Thoracic aorta (tissue), 2 donors: ENCODE measurements around the gene FAM163A. TPM values are rescaled to one million over a fixed set of nuclear protein-coding genes. Genes with fewer than 3 reads are reported as not detected.

Experiments
- ATAC-seq: fragments of 150-250 bp; one replicate; pipeline ENCODE4 v1.8.0; 2017; ENCODE audit warnings: low read depth; ENCODE audit not compliant: insufficient number of reproducible peaks, low FRiP score
- DNase-seq: peaks from one replicate; pipeline ENCODE4 v3.0.0-alpha.2; 2020; ENCODE audit warnings: low spot score
- H3K27ac ChIP-seq, 2 donors: fragments of 200-600 bp; sonication (generic); 1 replicate in 1 of 2; 2 replicates in 1 of 2; pipeline ENCODE4 v1.5.1; 2016; ENCODE audit warnings: mild to moderate bottlenecking in 2 of 2, moderate library complexity in 2 of 2
- H3K27me3 ChIP-seq: fragments of 200-600 bp; sonication (generic); replicated peaks from 2 replicates; pipeline ENCODE4 v1.6.0; 2016; ENCODE audit warnings: mild to moderate bottlenecking; ENCODE audit not compliant: insufficient read depth
- H3K36me3 ChIP-seq: fragments of 200-600 bp; sonication (generic); one replicate; pipeline ENCODE4 v1.5.1; 2016
- H3K4me1 ChIP-seq, 2 donors: fragments of 200-600 bp; sonication (generic); 1 replicate in 1 of 2; 2 replicates in 1 of 2; pipeline versions ENCODE4 v1.5.1 to v1.6.0; 2016; ENCODE audit warnings: low read depth in 2 of 2, mild to moderate bottlenecking in 1 of 2; ENCODE audit not compliant: control insufficient read depth in 1 of 2
- H3K4me3 ChIP-seq: fragments of 200-600 bp; sonication (generic); 2 replicates; pipeline ENCODE4 v1.5.1; 2016; ENCODE audit warnings: mild to moderate bottlenecking
- H3K9me3 ChIP-seq: fragments of 200-600 bp; sonication (generic); 2 replicates; pipeline ENCODE4 v1.5.1; 2016
- total RNA-seq, 2 donors: library from RNA; depleted of rRNA; stranded (reverse); fragments of >200 nt; gene quantifications; one replicate each; pipeline versions ENCODE4 v1.1.0 to v1.2.3, GENCODE V29; 2016
- TF ChIP-seq, protein P1 (sequence below): fragments of 200-600 bp; sonication (generic); IDR thresholded peaks from one replicate; pipeline ENCODE4 v1.5.1; 2019; ENCODE audit warnings: antibody characterized with exemption

The FAM163A gene
- total RNA-seq, 2 donors from 2014 or later = not detected

DNA sequence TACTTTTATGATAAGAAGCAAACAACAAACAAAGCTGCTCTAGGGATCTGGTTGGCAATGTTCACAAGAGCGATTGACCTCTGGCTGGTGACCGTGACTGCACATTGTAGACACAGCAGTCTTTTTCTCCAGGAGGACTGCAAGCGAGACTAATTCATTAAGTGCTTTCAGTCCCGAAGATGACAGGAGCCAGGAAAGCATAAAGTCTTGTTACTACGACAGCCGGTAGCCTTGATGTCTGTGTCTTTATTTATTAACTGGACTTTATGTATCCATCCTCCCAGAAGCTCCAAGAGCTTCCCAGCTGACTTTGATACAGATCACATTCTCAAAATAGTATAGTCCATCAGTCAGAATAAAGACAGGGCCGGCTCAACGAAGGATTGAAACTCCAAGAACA lies 18.2 kb downstream of the FAM163A start:
- ATAC-seq = no peak

DNA sequence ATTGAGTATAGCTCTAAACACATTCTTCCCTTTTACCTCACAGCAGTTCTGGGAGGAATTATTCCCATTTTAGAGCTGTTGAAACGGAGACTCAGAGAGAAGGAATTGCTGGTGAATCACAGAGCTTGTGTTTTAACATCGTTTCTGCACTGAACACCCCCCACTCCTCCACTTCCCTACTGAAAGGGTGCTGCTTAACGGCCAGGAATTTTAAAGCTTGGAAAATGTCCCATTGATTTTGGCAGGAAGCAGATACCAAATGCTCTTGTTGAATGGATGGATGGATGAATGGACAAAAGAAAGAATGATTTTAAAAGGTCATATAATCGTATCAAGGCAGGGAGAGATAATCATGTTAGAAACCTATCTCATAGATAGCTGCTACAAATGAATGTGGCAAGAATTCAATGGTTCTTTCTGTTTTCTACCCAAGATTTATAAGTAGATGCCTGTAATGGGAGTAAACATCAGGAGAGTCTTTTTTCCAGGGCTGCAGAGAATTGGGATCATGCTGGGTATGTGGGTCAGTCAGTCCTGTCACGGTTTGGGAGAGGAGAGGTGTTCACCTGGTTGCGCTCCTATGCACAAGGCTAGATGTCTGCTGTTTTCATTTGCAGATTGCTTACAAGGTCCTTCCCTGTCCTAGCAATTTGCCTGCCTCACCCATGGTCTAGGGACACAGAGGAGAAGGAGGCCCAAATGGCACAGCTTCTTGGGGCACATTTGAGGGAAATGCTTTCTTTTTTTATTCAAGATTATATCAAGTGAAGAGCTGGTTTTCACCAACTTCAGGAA lies 19.0 kb downstream of the FAM163A start:
- DNase-seq (no peak), ATAC-seq (no peak)
- H3K36me3 ChIP-seq = no peaks in the 10 kb centered on the region
- no peak overlapping the region for H3K27ac ChIP-seq
- no peaks in the 10 kb centered on the region for H3K9me3 ChIP-seq
- H3K4me3 ChIP-seq = no peak overlapping the region
- no peaks in the 10 kb centered on the region for H3K4me1 ChIP-seq
- H3K27me3 ChIP-seq = no peaks in the 10 kb centered on the region
- TF ChIP-seq, protein P1, sequence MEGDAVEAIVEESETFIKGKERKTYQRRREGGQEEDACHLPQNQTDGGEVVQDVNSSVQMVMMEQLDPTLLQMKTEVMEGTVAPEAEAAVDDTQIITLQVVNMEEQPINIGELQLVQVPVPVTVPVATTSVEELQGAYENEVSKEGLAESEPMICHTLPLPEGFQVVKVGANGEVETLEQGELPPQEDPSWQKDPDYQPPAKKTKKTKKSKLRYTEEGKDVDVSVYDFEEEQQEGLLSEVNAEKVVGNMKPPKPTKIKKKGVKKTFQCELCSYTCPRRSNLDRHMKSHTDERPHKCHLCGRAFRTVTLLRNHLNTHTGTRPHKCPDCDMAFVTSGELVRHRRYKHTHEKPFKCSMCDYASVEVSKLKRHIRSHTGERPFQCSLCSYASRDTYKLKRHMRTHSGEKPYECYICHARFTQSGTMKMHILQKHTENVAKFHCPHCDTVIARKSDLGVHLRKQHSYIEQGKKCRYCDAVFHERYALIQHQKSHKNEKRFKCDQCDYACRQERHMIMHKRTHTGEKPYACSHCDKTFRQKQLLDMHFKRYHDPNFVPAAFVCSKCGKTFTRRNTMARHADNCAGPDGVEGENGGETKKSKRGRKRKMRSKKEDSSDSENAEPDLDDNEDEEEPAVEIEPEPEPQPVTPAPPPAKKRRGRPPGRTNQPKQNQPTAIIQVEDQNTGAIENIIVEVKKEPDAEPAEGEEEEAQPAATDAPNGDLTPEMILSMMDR = no peak

More for the DNA sequence above, 18.2 kb downstream of the FAM163A start:
- no peaks in the 10 kb centered on the region for H3K9me3 ChIP-seq
- no peak overlapping the region for H3K4me3 ChIP-seq
- H3K4me1 ChIP-seq = no peaks in the 10 kb centered on the region
- no peaks in the 10 kb centered on the region for H3K27me3 ChIP-seq
- H3K36me3 ChIP-seq = no peaks in the 10 kb centered on the region
- TF ChIP-seq, protein P1 = no peak
- no peak overlapping the region for H3K27ac ChIP-seq
- DNase-seq = no peak

DNA sequence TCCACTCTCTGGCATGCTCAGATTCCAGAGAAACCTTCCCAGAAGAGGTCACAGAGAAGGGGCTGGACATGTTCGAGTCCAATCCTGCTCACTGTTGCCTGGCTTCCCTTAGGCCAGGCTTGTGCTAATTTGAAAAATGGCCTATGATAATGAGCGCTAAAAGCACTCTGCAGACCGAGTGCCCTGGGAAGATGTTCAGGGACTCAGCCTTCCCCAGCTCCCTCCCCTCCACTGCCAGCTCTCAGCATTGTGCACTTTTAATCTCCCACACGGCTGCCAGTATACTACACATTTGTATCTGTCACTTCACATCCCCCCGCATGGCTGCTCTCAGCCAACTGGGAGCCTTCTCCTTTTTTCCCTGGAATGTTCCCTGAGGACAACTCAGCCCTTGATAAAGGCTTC lies 24.1 kb downstream of the FAM163A start:
- TF ChIP-seq, protein P1 = no peak
- H3K36me3 ChIP-seq = no peaks in the 10 kb centered on the region
- no peak overlapping the region for H3K27ac ChIP-seq
- ATAC-seq = no peak
- H3K4me3 ChIP-seq = no peak overlapping the region
- no peak for DNase-seq
- no peaks in the 10 kb centered on the region for H3K4me1 ChIP-seq
- H3K27me3 ChIP-seq = no peaks in the 10 kb centered on the region
- H3K9me3 ChIP-seq = no peaks in the 10 kb centered on the region

DNA sequence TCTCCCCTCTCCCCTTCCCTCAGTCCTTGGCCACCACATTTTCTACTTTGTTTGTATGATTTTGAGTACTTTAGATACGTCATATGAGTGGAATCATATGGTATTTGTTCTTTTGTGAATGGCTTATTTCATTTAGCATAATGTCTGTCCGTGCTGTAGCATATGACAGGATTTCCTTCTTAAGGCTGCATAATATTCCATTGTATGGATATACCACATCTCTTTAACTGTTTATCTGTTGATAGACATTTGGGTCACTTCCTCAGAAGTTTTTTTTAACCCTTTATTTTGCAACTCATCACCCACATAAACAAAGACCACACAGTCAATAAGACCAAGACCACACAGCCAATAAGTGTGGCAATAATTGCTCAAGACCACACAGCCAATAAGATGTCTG lies 24.9 kb downstream of the FAM163A start:
- Histone ChIP-seq H3K9me3 (peaks cover 5% of the 10 kb centered on the region), H3K4me1 (no peaks in the 10 kb centered on the region), H3K4me3 (no peak overlapping the region), H3K27me3 (no peaks in the 10 kb centered on the region), H3K36me3 (no peaks in the 10 kb centered on the region), H3K27ac (no peak overlapping the region)
- DNase-seq (no peak), ATAC-seq (no peak)
- TF ChIP-seq, protein P1 = no peak

DNA sequence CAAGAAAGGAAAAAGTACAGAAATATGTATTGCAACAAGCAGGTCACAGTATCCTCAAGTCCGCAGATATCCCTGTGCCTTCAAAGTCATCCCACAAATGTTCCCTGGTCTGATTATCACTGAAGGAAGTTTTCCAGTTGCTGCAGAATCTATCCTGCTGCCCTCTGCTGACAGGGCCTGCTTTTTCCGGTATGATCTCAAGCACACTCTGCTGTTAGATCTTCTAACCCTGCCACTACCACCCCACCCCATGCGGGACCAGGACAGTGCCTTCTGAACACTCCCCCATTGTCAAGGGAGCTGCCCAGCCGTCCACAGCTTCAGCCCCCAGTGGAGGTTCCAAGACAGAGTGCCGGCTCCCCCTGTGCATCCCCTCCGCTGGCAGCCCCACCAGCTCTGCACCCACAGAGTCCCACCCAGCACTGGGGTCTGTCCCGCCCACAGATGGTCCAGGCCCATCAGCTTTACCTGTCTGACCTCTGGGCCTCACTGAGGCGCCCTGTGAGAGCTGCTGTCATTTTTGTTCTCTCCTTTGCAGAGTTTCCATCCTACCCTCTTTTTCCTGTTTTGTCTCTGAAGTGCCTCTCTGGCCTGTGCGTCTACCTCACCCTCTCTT lies 27.9 kb downstream of the FAM163A start:
- Histone ChIP-seq H3K4me1 (no peaks in the 10 kb centered on the region), H3K4me3 (no peak overlapping the region), H3K27ac (no peak overlapping the region), H3K9me3 (peaks cover 5% of the 10 kb centered on the region), H3K36me3 (no peaks in the 10 kb centered on the region), H3K27me3 (no peaks in the 10 kb centered on the region)
- ATAC-seq (no peak), DNase-seq (no peak)
- TF ChIP-seq, protein P1 = no peak
